ENCODE measurements around the gene CBR1. TPM values are rescaled to one million over a fixed set of nuclear protein-coding genes. Genes with fewer than 3 reads are reported as not detected.

The CBR1 gene
- polyA plus RNA-seq, 1 donor from 2014 or later = 9.2 TPM

DNA sequence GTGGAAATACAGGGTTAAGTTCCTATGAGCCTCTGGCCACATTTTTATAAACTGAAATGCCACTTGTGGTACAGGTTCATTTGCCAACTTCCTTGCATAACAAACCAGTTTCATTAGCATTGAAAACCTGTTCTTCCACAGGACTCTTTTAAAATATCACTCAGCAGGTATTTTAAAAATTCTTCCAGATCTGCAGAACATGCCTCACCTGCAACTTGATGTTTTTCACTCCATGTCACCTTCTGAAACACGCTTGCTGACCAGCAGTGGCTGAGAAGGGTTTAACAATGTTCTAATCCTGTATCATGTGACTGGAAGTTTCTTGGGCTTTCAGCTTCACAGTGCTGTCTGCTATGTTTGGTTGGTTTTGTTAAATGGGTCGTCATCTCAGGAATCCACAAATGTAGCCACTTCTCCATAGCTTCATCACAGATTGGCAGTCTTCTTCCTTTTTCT is 47.5 kb downstream of the CBR1 start:
- no peaks in the 10 kb centered on the region for H3K79me2 ChIP-seq (replicated peaks; ENCODE audit: insufficient read depth, low read length)
- H3K4me3 ChIP-seq (ENCODE audit: low read length) = no peak overlapping the region
- H3K9ac ChIP-seq (ENCODE audit: low read length) = no peak overlapping the region
- H3K27me3 ChIP-seq (ENCODE audit: insufficient read depth, low read depth, low read length) = no peaks in the 10 kb centered on the region
- H3K4me2 ChIP-seq (ENCODE audit: low read length) = no peak overlapping the region
- no peaks in the 10 kb centered on the region for H3K9me3 ChIP-seq (ENCODE audit: low read length)
- H2AFZ ChIP-seq (ENCODE audit: low read depth, low read length) = no peak overlapping the region
- TF ChIP-seq SMC3 (conservative IDR thresholded peaks at IDR 0.05; ENCODE audit: poor library complexity) (no peak), MXI1 (conservative IDR thresholded peaks at IDR 0.05; ENCODE audit: poor library complexity, severe bottlenecking) (no peak), EP300 (conservative IDR thresholded peaks at IDR 0.05; ENCODE audit: poor library complexity, severe bottlenecking) (no peak), RAD21 (conservative IDR thresholded peaks at IDR 0.05) (no peak), EZH2 (IDR thresholded peaks at IDR 0.05; ENCODE audit: borderline replicate concordance, insufficient read depth, low read length, poor library complexity, severe bottlenecking) (no peak), TAF1 (IDR thresholded peaks at IDR 0.05; ENCODE audit: low read depth) (no peak), POLR2AphosphoS5 (IDR thresholded peaks at IDR 0.05) (no peak)
- TF ChIP-seq, protein P1, sequence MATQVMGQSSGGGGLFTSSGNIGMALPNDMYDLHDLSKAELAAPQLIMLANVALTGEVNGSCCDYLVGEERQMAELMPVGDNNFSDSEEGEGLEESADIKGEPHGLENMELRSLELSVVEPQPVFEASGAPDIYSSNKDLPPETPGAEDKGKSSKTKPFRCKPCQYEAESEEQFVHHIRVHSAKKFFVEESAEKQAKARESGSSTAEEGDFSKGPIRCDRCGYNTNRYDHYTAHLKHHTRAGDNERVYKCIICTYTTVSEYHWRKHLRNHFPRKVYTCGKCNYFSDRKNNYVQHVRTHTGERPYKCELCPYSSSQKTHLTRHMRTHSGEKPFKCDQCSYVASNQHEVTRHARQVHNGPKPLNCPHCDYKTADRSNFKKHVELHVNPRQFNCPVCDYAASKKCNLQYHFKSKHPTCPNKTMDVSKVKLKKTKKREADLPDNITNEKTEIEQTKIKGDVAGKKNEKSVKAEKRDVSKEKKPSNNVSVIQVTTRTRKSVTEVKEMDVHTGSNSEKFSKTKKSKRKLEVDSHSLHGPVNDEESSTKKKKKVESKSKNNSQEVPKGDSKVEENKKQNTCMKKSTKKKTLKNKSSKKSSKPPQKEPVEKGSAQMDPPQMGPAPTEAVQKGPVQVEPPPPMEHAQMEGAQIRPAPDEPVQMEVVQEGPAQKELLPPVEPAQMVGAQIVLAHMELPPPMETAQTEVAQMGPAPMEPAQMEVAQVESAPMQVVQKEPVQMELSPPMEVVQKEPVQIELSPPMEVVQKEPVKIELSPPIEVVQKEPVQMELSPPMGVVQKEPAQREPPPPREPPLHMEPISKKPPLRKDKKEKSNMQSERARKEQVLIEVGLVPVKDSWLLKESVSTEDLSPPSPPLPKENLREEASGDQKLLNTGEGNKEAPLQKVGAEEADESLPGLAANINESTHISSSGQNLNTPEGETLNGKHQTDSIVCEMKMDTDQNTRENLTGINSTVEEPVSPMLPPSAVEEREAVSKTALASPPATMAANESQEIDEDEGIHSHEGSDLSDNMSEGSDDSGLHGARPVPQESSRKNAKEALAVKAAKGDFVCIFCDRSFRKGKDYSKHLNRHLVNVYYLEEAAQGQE (IDR thresholded peaks at IDR 0.05; ENCODE audit: borderline replicate concordance) = no peak
- no peaks in the 10 kb centered on the region for H3F3A ChIP-seq (ENCODE audit: insufficient read depth, low read length, poor library complexity, severe bottlenecking)
- no peaks in the 10 kb centered on the region for H3K9me2 ChIP-seq (ENCODE audit: insufficient read depth, low read length)
- H3K36me3 ChIP-seq (ENCODE audit: insufficient read depth, low read length) = no peaks in the 10 kb centered on the region
- no peak overlapping the region for H3K27ac ChIP-seq (ENCODE audit: low read length)
- no peaks in the 10 kb centered on the region for H4K20me1 ChIP-seq (ENCODE audit: insufficient read depth)

- Histone ChIP-seq H3F3A (ENCODE audit: insufficient read depth, low read length, poor library complexity, severe bottlenecking) (no peaks in the 10 kb centered on the region), H3K36me3 (ENCODE audit: insufficient read depth, low read length) (no peaks in the 10 kb centered on the region), H4K20me1 (ENCODE audit: insufficient read depth) (no peaks in the 10 kb centered on the region), H3K9me2 (ENCODE audit: insufficient read depth, low read length) (no peaks in the 10 kb centered on the region), H3K27me3 (ENCODE audit: insufficient read depth, low read depth, low read length) (no peaks in the 10 kb centered on the region), H3K9ac (ENCODE audit: low read length) (no peak overlapping the region), H2AFZ (ENCODE audit: low read depth, low read length) (no peak overlapping the region), H3K9me3 (ENCODE audit: low read length) (no peaks in the 10 kb centered on the region), H3K4me2 (ENCODE audit: low read length) (no peak overlapping the region), H3K79me2 (replicated peaks; ENCODE audit: insufficient read depth, low read length) (no peaks in the 10 kb centered on the region), H3K4me3 (ENCODE audit: low read length) (no peak overlapping the region), H3K27ac (ENCODE audit: low read length) (no peak overlapping the region)
- no peak for TF ChIP-seq EZH2 (IDR thresholded peaks at IDR 0.05; ENCODE audit: borderline replicate concordance, insufficient read depth, low read length, poor library complexity, severe bottlenecking)
- TF ChIP-seq MXI1 (conservative IDR thresholded peaks at IDR 0.05; ENCODE audit: poor library complexity, severe bottlenecking) = no peak
These were observed 50.6 kb downstream of the CBR1 start for GRCh38 chr21:36120304-36120888.

Small RNA genes within 50 kb of the gene (small RNA-seq; reads per million reads assigned to genes)
- 0 reads per million in 3 experiments for gene RNU6-992P

Other genes with a start within 250 kb of the CBR1 start
- 64.4 and 65.2 TPM in 2 replicates for gene SETD4, start 9.5 kb upstream of the CBR1 start, polyA plus RNA-seq
- gene CBR3, start 65.1 kb downstream of the CBR1 start, polyA plus RNA-seq = not detected in 2 replicates
- 14.0 and 19.1 TPM in 2 replicates for gene DOP1B, start 86.8 kb downstream of the CBR1 start, polyA plus RNA-seq